MM.1S (cell line): ENCODE data around the gene TSPEAR.

ENCODE experiments used
- CTCF ChIP-seq: fragments of 300-600 bp; sonication (generic); IDR thresholded peaks from 2 replicates; pipeline ENCODE4 v1.5.1; 2016; ENCODE audit warnings: antibody characterized with exemption, low read length, mixed read lengths
- EZH2 ChIP-seq: fragments of 300-600 bp; sonication (generic); optimal IDR thresholded peaks from 2 replicates; pipeline ENCODE3; 2017; ENCODE audit warnings: low read depth, mild to moderate bottlenecking, antibody characterized with exemption, low read length, mixed read lengths

GRCh38 chr21:44637018-44637850, 74.1 kb downstream of the TSPEAR start, which contains the start of gene KRTAP10-10:
- TF ChIP-seq EZH2 = no peak
- no peak for TF ChIP-seq CTCF
